HG02678 (cell line): ENCODE results near the gene RASGRP1.

Experiments
- ATAC-seq: cut with Tn5 transposase; IDR thresholded peaks from one replicate; pipeline ENCODE4 v1.9.1; 2021; ENCODE audit warnings: mild to moderate bottlenecking, moderate library complexity; ENCODE audit not compliant: unreplicated experiment

RASGRP1 gene

DNA sequence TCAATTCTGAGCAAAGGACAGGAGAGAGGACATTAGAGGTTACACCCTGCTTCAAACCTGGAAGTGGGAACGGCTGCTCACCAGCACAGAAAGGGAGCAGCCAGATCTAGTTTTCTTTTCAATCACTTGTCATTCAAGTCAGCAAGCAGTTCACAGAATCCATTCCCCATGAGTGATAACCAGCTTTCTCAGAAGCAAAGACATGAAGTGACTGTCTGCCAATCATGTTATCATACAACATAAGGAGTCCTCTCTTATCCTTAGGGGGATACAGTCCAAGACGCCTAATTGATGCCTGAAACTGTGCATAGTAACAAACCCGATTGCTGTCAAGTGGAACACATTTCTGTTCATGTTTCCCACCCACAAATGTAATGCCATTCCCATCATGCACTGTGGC lies 56.0 kb downstream of the RASGRP1 start:
- ATAC-seq, result no peak

DNA sequence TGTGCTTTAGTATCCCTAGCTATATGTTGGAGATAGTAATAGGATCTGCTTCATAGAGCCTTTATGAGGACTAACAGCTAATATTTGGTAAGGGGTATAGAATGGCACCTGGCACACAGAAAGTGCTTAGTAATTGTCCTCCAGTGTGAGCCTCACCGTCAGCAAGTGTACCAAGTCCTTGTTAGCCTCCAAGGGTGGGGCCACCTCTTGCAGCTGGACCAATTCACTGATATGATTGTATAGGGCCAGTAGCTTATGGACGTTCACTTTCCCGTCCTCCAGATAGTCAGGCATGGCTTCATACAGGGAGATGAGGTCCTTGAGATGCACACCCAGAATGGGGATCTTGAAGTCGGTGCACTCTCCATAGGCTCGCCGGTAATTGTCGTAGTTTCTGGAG lies 57.0 kb downstream of the RASGRP1 start:
- no peak for ATAC-seq

DNA sequence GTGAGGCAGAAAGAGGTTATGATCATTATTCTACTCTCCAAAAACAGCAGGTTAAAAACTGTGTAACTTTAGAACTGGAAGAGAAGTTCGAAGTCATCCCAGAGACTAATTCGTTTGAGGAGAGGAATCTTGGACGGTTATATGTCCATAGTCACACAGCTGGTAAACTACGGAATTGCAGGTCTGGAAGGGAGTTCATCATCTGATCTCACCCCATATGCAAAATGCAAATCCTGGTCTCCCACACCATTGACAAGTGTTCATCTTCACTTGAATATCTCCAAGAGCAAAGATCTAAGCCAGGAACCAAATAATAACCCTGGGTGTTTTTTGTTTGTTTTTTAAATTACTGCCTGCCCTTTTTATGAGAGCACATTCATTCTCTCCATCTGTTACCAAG lies 57.6 kb downstream of the RASGRP1 start:
- no peak for ATAC-seq

DNA sequence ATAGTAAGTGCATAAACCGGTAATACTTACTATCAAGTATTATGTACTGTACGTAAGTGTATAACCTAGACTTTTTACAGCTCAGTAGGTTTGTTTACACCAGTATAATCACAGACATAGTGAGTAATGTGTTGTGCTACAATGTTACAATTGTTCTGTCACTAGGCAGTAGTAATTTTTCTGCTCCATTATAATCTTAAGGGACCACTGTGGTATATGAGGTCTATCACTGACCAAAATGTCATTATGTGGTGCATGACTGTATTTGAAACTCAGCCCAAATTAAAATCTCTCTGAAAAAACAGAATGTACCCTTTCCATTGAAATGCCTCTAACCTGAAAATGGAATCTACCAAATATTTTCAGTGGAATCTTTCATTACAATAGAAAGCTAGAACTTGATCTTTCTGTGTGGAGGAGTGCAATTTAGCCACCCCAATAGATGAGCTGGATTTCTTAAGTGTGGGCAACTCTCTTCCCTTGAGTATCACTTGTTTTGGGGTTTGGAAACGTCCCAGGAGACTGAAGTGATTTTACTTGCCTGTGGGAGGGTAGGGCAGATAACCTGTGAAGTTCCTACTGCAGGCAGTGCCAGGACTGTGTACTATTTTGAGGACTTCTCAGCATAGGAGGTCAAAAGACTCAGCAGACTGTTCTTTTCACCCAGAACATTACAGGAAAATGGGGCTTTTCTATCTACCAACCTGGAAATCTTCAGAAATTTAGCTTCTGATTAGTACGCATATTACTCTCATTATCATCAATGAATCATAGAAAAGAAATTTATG lies 59.7 kb downstream of the RASGRP1 start:
- ATAC-seq, result no peak

DNA sequence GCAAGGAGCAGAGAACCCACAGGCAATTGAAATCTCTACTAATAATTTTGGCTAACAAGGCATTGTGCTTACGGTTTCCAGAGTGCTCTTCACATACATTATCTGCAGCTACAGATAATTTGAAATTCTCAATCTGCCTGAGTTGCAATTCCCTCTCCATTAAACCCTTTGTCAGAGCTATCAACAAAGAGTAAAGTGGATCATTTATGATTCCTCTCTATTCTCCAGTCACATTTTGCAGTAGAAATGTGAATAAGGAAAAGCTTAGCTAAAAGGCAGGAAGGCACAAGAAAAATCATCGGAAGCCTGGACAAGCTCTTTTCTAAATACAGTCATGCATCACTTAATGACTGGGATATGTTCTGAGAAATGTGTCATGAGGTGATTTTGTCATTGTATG lies 61.1 kb downstream of the RASGRP1 start:
- no peak for ATAC-seq

DNA sequence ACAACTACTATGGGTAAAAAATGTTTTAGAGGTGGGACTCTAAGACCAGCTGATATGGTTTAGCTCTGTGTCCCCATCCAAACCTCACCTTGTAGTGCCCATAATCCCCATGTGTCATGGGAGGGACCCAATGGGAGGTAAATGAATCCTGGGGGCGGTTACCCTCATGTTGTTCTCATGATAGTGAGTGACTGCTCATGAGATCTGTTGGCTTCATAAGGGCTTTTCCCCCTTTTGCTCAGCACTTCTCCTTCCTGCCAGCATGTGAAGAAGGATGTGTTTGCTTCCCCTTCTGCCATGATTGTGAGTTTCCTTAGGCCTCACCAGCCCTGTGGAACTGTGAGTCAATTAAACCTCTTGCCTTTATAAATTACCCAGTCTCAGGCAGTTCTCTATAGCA lies 65.0 kb downstream of the RASGRP1 start:
- no peak for ATAC-seq

DNA sequence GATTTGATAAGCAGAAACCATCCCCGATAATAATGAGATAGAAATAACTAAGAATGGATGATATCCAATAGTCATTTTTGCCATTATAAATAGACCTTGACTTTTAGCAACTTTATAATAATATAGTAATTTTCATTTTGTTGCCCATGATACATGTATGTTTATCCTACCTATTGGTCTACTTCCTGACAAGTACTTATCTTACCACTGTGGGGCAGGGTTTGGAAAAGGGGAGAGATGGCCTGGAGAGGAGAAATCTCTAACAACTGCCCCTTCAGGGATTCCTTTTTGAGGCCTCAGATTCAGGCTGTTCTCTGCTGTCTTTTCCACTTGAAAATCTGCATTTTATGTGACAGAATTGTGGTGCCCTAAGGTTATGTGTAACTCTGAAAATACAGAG lies 68.5 kb downstream of the RASGRP1 start:
- ATAC-seq, result no peak

DNA sequence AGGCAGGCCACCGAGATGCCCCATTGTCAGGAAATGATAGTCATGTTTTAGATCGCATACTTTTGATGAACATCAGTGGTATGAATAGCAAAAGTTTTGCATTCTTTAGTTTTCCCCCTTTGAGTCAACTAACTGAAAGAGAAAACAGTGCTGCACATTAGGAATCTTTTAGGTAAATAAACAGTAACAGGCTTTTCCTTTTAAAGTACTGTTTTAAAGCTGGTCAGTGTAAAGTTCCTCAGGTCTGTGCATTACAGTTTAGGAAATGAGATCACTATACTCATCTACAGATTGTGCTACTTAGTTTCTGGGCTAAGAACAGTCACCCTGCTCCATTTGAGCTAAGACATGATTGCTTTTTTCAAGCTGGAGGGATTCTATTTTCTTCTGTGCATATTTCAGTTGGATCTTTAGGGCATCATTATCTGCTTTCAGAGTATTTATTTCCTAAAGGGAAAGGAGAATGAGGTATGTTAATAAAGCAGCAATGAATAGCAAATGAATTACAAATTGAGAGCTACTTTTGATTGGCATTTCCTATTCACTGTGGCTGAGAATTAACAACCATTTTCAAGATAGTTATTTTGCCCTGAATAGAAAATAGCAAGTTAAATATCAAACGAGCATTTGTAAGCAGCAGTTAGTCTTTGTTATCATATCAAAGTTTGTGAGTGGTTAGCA lies 74.2 kb downstream of the RASGRP1 start:
- no peak for ATAC-seq

DNA sequence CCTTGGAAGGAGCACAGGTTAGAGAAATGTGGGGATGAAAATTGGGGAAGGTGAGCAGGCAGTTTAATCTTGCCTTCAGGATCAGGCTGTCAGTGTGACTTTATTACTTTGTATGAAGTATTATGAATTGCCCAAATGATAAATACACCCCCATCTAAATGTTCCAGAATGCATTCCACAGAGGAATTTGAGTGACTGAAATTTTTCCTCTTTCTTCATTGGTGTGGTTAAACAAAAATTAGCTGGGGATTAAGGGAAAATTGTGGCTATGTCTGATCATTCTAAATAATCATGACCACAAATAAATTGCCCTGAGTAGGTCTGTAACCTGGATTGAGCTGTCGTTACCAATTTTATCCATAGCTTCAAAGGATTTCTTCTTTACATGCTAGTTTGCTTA lies 77.2 kb downstream of the RASGRP1 start:
- ATAC-seq, result no peak

DNA sequence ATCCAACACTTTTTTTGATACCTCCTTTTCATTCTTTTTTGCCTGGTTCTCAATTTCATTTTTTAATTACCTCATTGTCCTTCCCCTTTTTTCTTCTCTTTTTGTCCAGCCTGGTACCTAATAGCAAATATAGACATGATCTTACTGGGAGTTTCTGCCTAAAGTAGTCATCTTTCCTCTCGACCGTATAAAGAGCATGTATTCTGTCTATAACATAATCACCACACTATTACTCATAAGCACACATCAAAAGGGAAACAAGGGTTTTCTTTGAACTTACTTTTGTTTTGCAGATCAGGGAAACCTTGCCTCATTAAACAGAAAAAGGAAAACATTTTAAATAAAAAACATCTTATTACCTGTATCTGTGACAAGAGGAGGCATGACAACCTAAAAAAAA lies 77.7 kb downstream of the RASGRP1 start:
- no peak for ATAC-seq

DNA sequence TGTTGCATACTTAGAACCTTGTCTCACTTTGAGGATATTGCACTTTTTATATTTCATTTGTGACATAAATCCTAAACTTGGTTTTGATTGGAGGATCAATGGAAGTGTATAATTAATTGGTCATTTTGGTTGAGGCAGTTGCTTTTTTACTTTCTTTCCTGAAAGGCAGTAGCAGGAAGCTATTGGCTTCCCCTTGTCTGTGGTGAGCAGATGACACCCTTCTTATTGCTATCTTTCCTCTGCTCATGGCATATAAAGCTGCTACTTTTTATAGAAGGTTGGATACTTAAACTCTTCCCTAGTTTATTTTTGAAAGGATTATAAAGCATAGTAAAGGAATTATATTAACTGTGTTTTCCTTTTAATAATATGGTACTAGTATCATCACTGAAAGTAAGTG lies 82.0 kb downstream of the RASGRP1 start:
- no peak for ATAC-seq

DNA sequence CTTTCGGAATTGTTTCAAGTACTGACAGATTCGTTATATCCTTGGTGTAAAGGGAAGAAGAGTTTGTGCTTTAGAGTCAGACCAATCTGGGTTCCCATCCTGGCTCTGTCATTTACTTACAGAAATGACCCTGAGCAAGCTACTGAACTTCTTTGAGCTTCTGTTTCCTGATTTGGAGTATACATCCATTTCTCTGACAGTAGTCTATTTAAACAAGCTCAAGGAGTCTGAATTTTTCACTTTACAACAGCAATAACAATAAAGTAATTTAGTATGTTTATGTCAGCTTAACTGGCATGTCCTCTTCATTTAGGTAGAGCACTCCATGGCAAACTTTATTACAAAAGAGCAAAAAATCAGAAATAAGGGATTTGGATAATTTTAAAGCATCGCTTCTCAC lies 82.9 kb downstream of the RASGRP1 start:
- ATAC-seq, result no peak

DNA sequence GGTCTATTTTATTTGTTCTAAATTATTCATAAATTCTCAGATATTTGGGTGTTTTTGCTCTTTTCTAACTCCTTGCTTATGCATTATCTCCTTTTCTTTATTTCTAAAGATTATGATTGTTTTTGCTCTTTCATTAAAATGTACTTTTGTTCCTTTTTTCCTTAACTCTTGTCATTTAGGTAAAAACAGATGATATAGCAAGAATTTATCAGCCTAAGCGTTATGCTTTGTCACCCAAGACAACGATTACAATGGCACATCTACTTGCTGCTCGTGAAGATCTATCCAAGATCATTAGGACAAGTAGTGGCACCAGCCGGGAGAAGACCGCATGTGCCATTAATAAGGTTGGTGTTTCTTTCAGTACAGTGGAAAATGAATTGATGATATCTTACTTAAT lies 83.5 kb downstream of the RASGRP1 start:
- ATAC-seq, result no peak

DNA sequence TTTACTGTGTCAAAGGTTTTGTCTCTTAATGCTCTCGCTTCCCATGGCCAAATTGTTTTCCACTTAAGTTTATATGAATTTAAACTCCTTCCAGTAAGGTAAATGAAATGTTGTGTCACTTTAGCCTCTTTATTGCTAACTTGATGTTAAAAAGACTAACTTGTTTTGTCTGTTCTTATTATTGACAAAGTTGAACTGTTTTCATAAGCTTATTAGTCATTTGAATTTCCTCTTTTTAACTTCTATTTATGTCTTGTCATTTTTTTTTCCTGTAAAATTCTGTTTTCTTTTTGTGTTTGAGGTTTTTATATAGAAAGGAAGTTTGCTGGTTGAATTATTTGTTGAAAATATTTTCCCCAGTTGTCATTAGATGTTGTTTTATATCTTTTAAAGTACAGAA lies 84.9 kb downstream of the RASGRP1 start:
- ATAC-seq, result no peak

DNA sequence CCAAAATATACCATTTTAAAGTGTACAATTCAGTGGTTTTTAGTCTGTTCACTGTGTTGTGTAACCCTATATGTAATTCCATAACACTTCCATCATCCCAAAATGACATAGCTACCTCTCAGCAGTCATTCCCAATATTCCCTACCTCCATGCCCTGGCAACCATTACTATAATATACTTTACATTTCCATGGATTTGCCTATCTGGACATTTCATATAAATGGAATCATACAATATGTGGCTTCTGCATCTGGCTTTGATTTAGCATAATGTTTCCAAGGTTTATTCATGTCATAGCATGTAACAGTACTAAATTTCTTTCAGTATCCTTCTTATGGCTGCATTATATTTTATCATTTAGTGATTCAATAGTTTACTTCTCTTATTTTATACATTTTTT lies 85.3 kb downstream of the RASGRP1 start:
- no peak for ATAC-seq

DNA sequence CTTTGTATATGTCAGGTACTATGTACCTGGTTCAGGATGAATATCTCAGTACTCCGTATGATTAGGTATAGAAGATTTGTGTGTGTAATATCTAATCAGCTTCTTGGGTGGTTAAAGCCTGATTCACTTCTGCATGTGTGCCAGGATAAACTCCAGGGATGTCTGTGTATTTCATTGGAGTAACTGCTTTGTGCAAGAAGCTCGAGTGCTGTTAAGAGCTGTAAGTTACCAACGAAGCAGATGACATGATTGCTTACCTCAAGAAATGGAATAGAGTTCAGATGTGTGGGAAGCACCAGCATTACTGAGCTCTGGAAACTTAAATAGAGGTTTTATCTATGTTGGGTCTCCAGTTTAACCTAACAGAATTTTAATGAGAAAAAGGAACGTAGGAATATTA lies 87.0 kb downstream of the RASGRP1 start:
- ATAC-seq, result no peak

DNA sequence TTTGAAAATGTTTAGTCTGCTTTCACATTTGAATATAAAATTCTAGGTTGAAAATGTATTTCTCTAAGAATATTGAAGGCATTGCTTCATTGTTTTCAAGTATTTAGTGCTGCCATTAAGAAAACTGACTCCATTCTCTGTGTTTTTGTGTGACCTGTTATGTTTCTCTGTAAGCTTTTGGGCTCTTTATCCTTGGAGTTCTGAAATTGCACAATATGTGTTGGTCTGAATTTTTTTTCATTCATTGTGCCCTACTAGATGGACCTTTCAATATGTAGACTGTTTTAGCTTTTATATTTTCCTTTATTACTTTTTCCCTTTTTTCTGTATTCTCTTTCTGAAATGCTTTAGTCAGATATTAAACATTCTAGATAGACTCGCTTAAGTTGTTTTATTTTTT lies 88.5 kb downstream of the RASGRP1 start:
- no peak for ATAC-seq

DNA sequence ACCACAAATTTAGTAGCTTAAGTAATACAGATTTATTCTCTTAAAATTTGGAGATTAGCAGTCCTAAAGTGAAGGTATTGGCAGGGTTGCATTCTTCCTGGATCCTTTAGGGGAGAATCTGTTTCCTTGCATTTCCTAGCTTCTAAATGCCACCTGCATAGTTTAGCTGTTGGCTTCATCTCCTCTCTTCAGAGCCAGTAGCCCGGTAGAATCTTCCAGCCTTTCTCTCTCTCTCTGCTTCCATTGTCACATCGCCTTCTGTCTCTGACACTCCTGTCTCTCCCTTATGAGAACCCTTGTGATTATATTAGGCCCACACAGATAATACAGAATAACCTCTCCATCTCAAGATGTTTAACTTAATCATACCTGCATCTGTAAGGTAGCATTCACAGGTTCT lies 89.3 kb downstream of the RASGRP1 start:
- no peak for ATAC-seq

DNA sequence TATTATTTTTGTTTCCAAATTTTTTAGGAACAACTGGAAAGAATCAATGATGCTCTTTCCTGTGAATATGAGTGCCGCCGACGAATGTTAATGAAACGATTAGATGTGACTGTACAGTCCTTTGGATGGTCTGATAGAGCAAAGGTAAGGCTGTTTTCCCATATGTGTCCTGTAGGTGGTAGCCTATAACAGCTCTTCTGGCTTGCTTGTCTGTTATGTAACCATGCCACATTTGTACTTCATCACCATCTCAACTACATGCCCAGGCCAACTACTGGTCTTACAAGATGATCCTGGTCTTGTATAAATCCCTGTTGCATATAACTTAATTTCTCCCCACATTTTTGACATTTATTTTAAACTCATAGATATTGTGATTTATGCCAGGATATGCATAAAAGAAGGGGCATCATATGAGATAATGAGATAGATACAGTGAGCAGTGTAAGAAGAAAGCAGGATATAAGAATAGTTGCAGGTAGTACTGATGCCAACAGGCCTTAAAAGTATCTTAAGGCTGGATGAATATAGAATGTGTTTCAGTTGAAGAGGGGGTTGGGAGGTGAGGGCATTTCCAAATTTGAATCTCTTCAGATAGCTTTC lies 90.4 kb downstream of the RASGRP1 start:
- ATAC-seq, result peak; percentile 94

DNA sequence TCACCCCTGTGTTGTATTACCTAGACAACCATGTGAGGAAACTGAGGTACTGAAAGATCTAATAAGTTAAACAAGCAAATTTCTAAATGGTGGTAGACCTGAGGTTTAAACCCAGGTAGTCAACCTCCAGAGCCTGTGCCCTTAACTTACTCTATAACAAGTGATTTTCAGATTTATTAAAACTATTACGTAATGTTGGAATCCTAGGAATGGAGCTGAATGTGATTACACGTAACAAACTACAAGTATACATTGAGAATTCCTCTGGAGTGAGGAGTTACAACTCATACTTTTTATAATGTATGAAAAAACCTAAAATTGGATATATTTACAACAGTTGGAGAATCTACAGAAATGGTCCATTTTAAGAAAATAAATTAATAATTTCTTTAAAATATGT lies 92.6 kb downstream of the RASGRP1 start:
- ATAC-seq, result no peak

DNA sequence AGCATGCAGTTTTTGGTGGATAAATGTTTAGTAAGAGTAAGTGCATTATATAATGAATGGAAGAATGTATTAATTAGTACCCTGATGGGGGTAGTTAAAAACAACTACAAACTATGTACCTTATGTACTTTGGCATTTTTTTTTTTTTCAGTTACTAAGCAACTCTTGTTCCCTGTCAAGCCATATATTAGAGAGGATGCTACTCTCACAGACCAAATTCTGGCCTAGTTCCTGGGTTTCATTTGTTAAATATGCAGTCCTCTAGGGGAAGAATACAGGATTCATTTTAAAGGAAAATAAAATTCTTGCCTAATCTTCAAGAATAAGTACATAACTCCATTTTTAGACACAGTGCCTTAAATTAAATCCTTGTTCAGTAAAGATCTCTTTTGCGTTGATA lies 93.8 kb downstream of the RASGRP1 start:
- no peak for ATAC-seq

DNA sequence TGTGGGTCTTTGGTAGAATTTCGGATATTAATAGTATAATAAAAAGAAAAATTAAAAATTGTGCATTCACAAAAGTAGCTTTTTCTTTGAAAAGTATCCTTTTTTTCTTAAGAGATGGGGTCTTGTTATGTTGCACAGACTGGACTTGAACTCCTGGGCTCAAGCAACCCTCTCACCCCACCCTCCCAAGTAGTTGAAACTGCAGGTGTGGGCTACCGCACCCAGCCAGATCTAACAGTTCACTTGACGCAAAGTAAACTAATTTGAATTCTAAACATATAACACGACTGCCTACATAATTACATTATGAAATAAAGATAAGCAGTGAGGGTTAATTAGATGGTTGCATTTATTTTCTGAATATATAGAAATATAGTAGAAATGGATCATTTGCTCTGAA lies 99.9 kb downstream of the RASGRP1 start:
- ATAC-seq, result no peak
